Measurements from ENCODE around the gene NAT8. TPM values are rescaled to one million over a fixed set of nuclear protein-coding genes. Genes with fewer than 3 reads are reported as not detected.
A peak's percentile ranks its signal among the peaks of the same experiment; 100 is the strongest.
"Not testable (repeated sequence)": the region's sequence is repeated elsewhere in the genome, so short reads cannot be mapped to it uniquely, and the experiment has no call there.

The NAT8 gene
- total and polyA plus RNA-seq, 2 donors (not counting 1 experiment from before 2014, with no cell fraction given): not detected

DNA sequence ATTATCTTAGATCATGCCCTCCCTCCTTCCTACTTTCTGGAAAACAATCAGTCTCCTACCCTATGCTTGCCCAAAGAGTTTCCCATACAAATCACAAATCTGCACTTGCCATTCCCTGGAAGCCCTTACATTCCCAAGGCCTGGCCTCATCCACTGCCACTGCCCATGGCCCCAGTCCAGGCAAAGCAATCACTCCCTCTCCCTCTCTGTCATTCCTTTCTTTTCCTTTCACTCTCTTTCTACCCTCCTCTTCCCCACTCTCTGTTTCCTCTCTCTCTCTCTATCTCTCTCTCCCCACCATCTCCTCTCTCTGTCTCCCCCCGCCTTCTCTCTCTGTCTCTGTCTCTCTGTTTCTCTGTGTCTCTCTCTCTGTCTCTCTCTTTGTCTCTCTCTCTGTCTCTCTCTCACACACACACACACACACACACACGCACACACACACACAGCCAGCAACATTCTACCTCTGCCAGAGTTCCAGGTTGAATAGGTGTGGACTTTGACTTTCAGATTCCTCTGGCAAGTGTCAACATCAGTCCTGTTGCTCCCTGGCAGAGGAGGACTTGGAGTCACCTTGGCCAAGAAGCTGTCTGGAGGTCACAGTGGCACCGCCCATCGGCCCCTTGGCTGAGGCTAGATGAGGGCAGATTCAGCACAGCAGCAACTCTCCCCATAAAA, 43.7 kb upstream of the NAT8 start:
- TF ChIP-seq, protein P1, sequence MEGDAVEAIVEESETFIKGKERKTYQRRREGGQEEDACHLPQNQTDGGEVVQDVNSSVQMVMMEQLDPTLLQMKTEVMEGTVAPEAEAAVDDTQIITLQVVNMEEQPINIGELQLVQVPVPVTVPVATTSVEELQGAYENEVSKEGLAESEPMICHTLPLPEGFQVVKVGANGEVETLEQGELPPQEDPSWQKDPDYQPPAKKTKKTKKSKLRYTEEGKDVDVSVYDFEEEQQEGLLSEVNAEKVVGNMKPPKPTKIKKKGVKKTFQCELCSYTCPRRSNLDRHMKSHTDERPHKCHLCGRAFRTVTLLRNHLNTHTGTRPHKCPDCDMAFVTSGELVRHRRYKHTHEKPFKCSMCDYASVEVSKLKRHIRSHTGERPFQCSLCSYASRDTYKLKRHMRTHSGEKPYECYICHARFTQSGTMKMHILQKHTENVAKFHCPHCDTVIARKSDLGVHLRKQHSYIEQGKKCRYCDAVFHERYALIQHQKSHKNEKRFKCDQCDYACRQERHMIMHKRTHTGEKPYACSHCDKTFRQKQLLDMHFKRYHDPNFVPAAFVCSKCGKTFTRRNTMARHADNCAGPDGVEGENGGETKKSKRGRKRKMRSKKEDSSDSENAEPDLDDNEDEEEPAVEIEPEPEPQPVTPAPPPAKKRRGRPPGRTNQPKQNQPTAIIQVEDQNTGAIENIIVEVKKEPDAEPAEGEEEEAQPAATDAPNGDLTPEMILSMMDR (conservative IDR thresholded peaks at IDR 0.05 in 1 of 2, IDR thresholded peaks at IDR 0.05 in 1 of 2; ENCODE audit: low read depth in 1 of 2, low read length in 2 of 2): no peak
- no peak for TF ChIP-seq EZH2 (IDR thresholded peaks at IDR 0.05; ENCODE audit: low read length, missing control alignments)
- Histone ChIP-seq H3K79me2 (ENCODE audit: control insufficient read depth, insufficient read depth, low read length) (no peaks in the 10 kb centered on the region), H3K27me3 (ENCODE audit: control insufficient read depth, insufficient read depth, low read length) (no peaks in the 10 kb centered on the region), H3K36me3 (ENCODE audit: control insufficient read depth, insufficient read depth, low read length) (no peaks in the 10 kb centered on the region), H2AFZ (ENCODE audit: low read length) (no peak overlapping the region), H3K4me3 (replicated peaks in 1 of 4; ENCODE audit: control extremely low read depth in 1 of 4, insufficient read depth in 1 of 4, low read depth in 3 of 4, low read length in 4 of 4) (no peak overlapping the region), H3K4me1 (ENCODE audit: control insufficient read depth, extremely low read depth, insufficient read depth, low read length) (no peaks in the 10 kb centered on the region), H3K9ac (ENCODE audit: insufficient read depth, low read length) (no peak overlapping the region), H3K9me3 (ENCODE audit: control insufficient read depth, insufficient read depth, low read depth, low read length) (no peaks in the 10 kb centered on the region), H4K20me1 (ENCODE audit: control insufficient read depth, extremely low read depth, insufficient read depth, low read length) (no peaks in the 10 kb centered on the region), H3K27ac (ENCODE audit: insufficient read depth, low read length) (no peak overlapping the region), H3K4me2 (ENCODE audit: extremely low read depth, insufficient read depth, low read length) (no peak overlapping the region)
- peak in 1 of 2 donors; percentile 5 for DNase-seq (ENCODE audit: low read depth in 2 of 2)

DNA sequence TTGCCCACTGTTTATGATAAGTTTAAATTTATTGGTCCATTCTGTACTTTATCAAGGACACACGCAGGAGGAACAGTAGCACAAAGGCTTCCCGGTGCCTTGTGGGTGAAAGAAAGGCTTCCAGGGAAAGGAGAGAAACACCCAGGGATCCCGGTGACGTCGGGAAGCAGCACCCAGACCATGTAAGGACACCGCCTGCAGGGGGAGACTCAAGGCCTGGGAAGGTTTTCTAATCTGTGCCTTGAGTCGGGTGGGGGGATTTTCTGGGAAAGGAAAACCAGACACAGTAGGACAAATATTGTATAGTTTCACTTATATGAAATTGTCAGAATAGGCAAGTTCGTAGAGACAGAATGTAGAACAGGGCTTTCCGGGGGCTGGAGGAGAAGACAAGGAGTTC, 42.7 kb upstream of the NAT8 start:
- H3K4me2 ChIP-seq (ENCODE audit: extremely low read depth, insufficient read depth, low read length); H3K79me2 ChIP-seq (ENCODE audit: control insufficient read depth, insufficient read depth, low read length); H2AFZ ChIP-seq (ENCODE audit: low read length); H3K27ac ChIP-seq (ENCODE audit: insufficient read depth, low read length); H3K9ac ChIP-seq (ENCODE audit: insufficient read depth, low read length); DNase-seq (ENCODE audit: low read depth in 2 of 2); H3K27me3 ChIP-seq (ENCODE audit: control insufficient read depth, insufficient read depth, low read length); H4K20me1 ChIP-seq (ENCODE audit: control insufficient read depth, extremely low read depth, insufficient read depth, low read length); H3K36me3 ChIP-seq (ENCODE audit: control insufficient read depth, insufficient read depth, low read length); H3K4me1 ChIP-seq (ENCODE audit: control insufficient read depth, extremely low read depth, insufficient read depth, low read length); H3K9me3 ChIP-seq (ENCODE audit: control insufficient read depth, insufficient read depth, low read depth, low read length); H3K4me3 ChIP-seq (replicated peaks in 1 of 4; ENCODE audit: control extremely low read depth in 1 of 4, insufficient read depth in 1 of 4, low read depth in 3 of 4, low read length in 4 of 4): not testable (repeated sequence)

DNA sequence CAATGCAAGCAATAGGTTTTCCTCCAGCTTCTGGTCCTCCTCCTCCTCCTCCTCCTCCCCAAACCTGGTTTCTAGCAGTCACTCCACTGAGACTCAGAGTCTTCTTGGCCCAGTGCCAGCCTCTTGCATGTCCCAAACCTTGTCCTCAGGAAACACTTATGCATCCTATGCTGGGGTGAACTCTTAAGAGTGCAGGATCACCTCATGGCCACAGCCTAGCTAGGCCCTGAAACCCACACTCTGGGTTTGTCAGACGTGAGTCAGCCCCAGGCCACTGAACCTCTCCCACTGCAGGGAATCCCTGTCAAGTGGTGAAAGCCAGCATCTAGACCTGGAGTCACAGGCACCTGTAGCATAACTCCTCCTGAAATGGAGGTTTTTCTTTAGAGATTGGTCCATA, 42.1 kb upstream of the NAT8 start:
- not testable (repeated sequence) for H3K9ac ChIP-seq (ENCODE audit: insufficient read depth, low read length); H3K79me2 ChIP-seq (ENCODE audit: control insufficient read depth, insufficient read depth, low read length); H3K4me3 ChIP-seq (replicated peaks in 1 of 4; ENCODE audit: control extremely low read depth in 1 of 4, insufficient read depth in 1 of 4, low read depth in 3 of 4, low read length in 4 of 4); H3K36me3 ChIP-seq (ENCODE audit: control insufficient read depth, insufficient read depth, low read length); H3K4me1 ChIP-seq (ENCODE audit: control insufficient read depth, extremely low read depth, insufficient read depth, low read length); H4K20me1 ChIP-seq (ENCODE audit: control insufficient read depth, extremely low read depth, insufficient read depth, low read length); H3K4me2 ChIP-seq (ENCODE audit: extremely low read depth, insufficient read depth, low read length); DNase-seq (ENCODE audit: low read depth in 2 of 2); H3K9me3 ChIP-seq (ENCODE audit: control insufficient read depth, insufficient read depth, low read depth, low read length); H2AFZ ChIP-seq (ENCODE audit: low read length); H3K27me3 ChIP-seq (ENCODE audit: control insufficient read depth, insufficient read depth, low read length); H3K27ac ChIP-seq (ENCODE audit: insufficient read depth, low read length)

DNA sequence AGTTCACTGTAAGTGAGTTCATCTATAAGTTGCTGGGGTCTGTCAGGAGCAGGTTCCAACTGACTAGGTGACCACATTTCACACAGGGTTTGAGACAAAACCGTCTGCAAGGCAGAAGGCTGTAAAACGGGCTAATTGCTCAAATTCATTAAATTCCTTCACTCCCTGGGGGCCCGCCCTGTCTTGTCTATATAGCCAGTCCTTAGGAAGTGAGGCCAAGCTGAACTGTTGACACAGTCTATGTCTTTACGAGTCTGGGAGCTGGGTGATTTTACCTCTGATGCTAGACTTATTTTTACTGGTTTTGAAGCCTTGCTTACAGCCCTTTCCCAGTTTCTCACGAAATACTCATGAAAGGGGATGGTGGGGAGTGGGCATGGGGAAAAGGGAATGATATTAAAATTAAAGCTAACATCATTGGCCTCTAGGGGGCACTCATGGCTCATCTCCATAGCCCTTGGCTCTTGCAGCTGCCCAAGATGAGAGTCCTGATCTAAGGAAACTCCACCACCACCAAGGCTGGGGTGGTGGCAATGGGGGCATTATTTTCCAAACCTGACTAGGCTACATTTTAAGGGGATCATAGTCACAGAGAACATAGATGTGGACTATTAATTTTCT, 37.8 kb upstream of the NAT8 start:
- not testable (repeated sequence) for H3K9me3 ChIP-seq (ENCODE audit: control insufficient read depth, insufficient read depth, low read depth, low read length); H3K79me2 ChIP-seq (ENCODE audit: control insufficient read depth, insufficient read depth, low read length); H3K27ac ChIP-seq (ENCODE audit: insufficient read depth, low read length); H3K4me2 ChIP-seq (ENCODE audit: extremely low read depth, insufficient read depth, low read length); H3K27me3 ChIP-seq (ENCODE audit: control insufficient read depth, insufficient read depth, low read length); H4K20me1 ChIP-seq (ENCODE audit: control insufficient read depth, extremely low read depth, insufficient read depth, low read length); H3K4me3 ChIP-seq (replicated peaks in 1 of 4; ENCODE audit: control extremely low read depth in 1 of 4, insufficient read depth in 1 of 4, low read depth in 3 of 4, low read length in 4 of 4); H3K36me3 ChIP-seq (ENCODE audit: control insufficient read depth, insufficient read depth, low read length); H2AFZ ChIP-seq (ENCODE audit: low read length); H3K9ac ChIP-seq (ENCODE audit: insufficient read depth, low read length); H3K4me1 ChIP-seq (ENCODE audit: control insufficient read depth, extremely low read depth, insufficient read depth, low read length)
- TF ChIP-seq, protein P1 (conservative IDR thresholded peaks at IDR 0.05 in 1 of 2, IDR thresholded peaks at IDR 0.05 in 1 of 2; ENCODE audit: low read depth in 1 of 2, low read length in 2 of 2): peak; percentile 34 to 45
- DNase-seq (ENCODE audit: low read depth in 2 of 2): peak in 1 of 2 donors; percentile 18

DNA sequence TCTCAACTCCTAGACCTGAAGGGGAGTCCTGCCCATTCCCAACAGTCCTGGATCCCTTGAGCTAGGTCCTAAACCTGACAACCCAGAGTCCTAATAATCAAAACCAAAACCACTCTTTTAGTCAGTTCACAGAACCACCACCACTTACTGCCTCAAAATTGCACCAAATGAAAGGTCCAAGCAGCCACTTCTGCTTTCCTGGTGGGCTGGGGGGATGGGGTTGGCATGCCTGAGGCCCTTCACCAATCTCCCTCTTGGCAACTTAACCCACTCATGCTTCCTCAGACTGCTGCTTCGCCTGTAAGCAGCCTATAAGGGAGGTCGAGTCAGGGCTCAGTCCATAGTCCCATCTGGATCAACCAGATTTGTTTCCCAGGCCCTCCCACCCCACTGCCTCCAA, 37.0 kb upstream of the NAT8 start:
- not testable (repeated sequence) for H3K9me3 ChIP-seq (ENCODE audit: control insufficient read depth, insufficient read depth, low read depth, low read length); H3K36me3 ChIP-seq (ENCODE audit: control insufficient read depth, insufficient read depth, low read length); H3K9ac ChIP-seq (ENCODE audit: insufficient read depth, low read length); H2AFZ ChIP-seq (ENCODE audit: low read length); H3K4me1 ChIP-seq (ENCODE audit: control insufficient read depth, extremely low read depth, insufficient read depth, low read length); H4K20me1 ChIP-seq (ENCODE audit: control insufficient read depth, extremely low read depth, insufficient read depth, low read length); H3K27ac ChIP-seq (ENCODE audit: insufficient read depth, low read length); DNase-seq (ENCODE audit: low read depth in 2 of 2); H3K4me2 ChIP-seq (ENCODE audit: extremely low read depth, insufficient read depth, low read length); H3K4me3 ChIP-seq (replicated peaks in 1 of 4; ENCODE audit: control extremely low read depth in 1 of 4, insufficient read depth in 1 of 4, low read depth in 3 of 4, low read length in 4 of 4); H3K79me2 ChIP-seq (ENCODE audit: control insufficient read depth, insufficient read depth, low read length); H3K27me3 ChIP-seq (ENCODE audit: control insufficient read depth, insufficient read depth, low read length)

Measured in fibroblast of lung (primary cell).